ENCODE results near the gene RNF130. TPM values are rescaled to one million over a fixed set of nuclear protein-coding genes. Genes with fewer than 3 reads are reported as not detected.

Gene RNF130
- total RNA-seq, 1 experiment from 2014 or later = 31.4 TPM

- ChIA-PET POLR2A (ENCODE audit: low non-redundant PET) (no interaction called here), CTCF (no interaction called here)
- BruUV-seq (replicated peaks) = no TSS peak
- TF ChIP-seq, protein P1, sequence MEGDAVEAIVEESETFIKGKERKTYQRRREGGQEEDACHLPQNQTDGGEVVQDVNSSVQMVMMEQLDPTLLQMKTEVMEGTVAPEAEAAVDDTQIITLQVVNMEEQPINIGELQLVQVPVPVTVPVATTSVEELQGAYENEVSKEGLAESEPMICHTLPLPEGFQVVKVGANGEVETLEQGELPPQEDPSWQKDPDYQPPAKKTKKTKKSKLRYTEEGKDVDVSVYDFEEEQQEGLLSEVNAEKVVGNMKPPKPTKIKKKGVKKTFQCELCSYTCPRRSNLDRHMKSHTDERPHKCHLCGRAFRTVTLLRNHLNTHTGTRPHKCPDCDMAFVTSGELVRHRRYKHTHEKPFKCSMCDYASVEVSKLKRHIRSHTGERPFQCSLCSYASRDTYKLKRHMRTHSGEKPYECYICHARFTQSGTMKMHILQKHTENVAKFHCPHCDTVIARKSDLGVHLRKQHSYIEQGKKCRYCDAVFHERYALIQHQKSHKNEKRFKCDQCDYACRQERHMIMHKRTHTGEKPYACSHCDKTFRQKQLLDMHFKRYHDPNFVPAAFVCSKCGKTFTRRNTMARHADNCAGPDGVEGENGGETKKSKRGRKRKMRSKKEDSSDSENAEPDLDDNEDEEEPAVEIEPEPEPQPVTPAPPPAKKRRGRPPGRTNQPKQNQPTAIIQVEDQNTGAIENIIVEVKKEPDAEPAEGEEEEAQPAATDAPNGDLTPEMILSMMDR (conservative IDR thresholded peaks at IDR 0.05; ENCODE audit: low read depth, low read length) = no peak
- no peak for TF ChIP-seq EZH2 (IDR thresholded peaks at IDR 0.05; ENCODE audit: borderline replicate concordance, low read depth, low read length, poor library complexity, severe bottlenecking)
- intact Hi-C loops (cut with micrococcal nuclease; ENCODE audit: unreplicated experiment) = no loop called here
- no peaks in the 10 kb centered on the region for H3K27me3 ChIP-seq (replicated peaks; ENCODE audit: insufficient read depth, low read depth, low read length, poor library complexity)
- no peaks in the 10 kb centered on the region for H3K36me3 ChIP-seq (ENCODE audit: insufficient read depth, low read length, poor library complexity, severe bottlenecking)
- DNase-seq (ENCODE audit: low spot score) = no peak
- no peak overlapping the region for H3K27ac ChIP-seq (ENCODE audit: low read depth, low read length, poor library complexity, severe bottlenecking)
- H3K4me3 ChIP-seq (ENCODE audit: low read depth, low read length, poor library complexity, severe bottlenecking) = no peak overlapping the region
- no peaks in the 10 kb centered on the region for H3K9me3 ChIP-seq (ENCODE audit: low read depth, low read length, poor library complexity, severe bottlenecking)
- no peaks in the 10 kb centered on the region for H3K4me1 ChIP-seq (ENCODE audit: insufficient read depth, low read length, poor library complexity, severe bottlenecking)
These were observed 158.6 kb downstream of the RNF130 start for GRCh38 chr5:179912951-179913350.

DNA sequence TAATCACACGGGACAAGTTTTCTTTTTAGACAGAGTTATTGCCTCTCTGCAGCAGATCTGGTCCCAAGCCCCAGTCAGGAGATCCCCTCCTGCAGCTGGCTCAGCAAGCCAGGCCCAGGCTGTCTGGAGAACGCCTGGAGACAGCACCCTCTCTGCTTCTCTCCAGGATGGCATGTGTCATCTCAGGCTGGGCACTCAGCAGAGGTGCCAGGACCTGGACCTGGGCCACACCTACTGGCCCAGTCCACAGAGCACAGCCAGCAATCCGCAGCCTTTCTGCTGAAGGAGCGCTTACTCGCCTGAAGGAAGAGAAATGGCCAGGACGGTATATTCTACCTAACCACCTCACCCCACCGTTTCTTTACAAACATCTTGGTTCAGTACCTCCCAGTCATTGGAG, 159.2 kb downstream of the RNF130 start:
- H3K9me3 ChIP-seq (ENCODE audit: low read depth, low read length, poor library complexity, severe bottlenecking) = no peaks in the 10 kb centered on the region
- no peaks in the 10 kb centered on the region for H3K4me1 ChIP-seq (ENCODE audit: insufficient read depth, low read length, poor library complexity, severe bottlenecking)
- ChIA-PET CTCF (no interaction called here), POLR2A (ENCODE audit: low non-redundant PET) (no interaction called here)
- no peaks in the 10 kb centered on the region for H3K27me3 ChIP-seq (replicated peaks; ENCODE audit: insufficient read depth, low read depth, low read length, poor library complexity)
- H3K4me3 ChIP-seq (ENCODE audit: low read depth, low read length, poor library complexity, severe bottlenecking) = no peak overlapping the region
- no peak for TF ChIP-seq EZH2 (IDR thresholded peaks at IDR 0.05; ENCODE audit: borderline replicate concordance, low read depth, low read length, poor library complexity, severe bottlenecking)
- TF ChIP-seq, protein P1 (conservative IDR thresholded peaks at IDR 0.05; ENCODE audit: low read depth, low read length) = no peak
- no peaks in the 10 kb centered on the region for H3K36me3 ChIP-seq (ENCODE audit: insufficient read depth, low read length, poor library complexity, severe bottlenecking)
- intact Hi-C loops (cut with micrococcal nuclease; ENCODE audit: unreplicated experiment) = no loop called here
- no peak for DNase-seq (ENCODE audit: low spot score)
- H3K27ac ChIP-seq (ENCODE audit: low read depth, low read length, poor library complexity, severe bottlenecking) = no peak overlapping the region
- no TSS peak for BruUV-seq (replicated peaks)

DNA sequence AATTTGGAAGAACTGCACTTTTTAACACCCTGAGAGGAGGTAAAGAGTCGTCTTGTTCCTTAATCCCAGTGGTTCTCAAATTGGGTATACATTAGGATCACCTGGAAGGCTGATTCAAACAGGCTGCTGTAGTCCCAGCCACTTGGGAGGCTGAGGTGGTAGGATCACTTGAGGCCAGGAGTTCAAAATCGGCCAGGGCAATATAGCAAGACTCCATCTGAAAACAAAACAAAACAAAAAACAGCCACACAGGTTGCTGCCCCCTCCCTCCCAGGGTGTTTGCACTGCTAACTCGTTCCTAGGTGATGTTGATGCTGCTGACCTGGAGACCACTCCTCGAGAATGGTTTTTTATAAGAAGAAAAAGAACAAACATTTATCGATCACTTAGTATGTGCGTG, 162.3 kb downstream of the RNF130 start:
- Histone ChIP-seq H3K36me3 (ENCODE audit: insufficient read depth, low read length, poor library complexity, severe bottlenecking) (peaks cover 8% of the 10 kb centered on the region), H3K27me3 (replicated peaks; ENCODE audit: insufficient read depth, low read depth, low read length, poor library complexity) (no peaks in the 10 kb centered on the region), H3K27ac (ENCODE audit: low read depth, low read length, poor library complexity, severe bottlenecking) (no peak overlapping the region), H3K4me1 (ENCODE audit: insufficient read depth, low read length, poor library complexity, severe bottlenecking) (peaks cover 7% of the 10 kb centered on the region), H3K9me3 (ENCODE audit: low read depth, low read length, poor library complexity, severe bottlenecking) (no peaks in the 10 kb centered on the region), H3K4me3 (ENCODE audit: low read depth, low read length, poor library complexity, severe bottlenecking) (no peak overlapping the region)
- DNase-seq (ENCODE audit: low spot score) = no peak
- TF ChIP-seq, protein P1 (conservative IDR thresholded peaks at IDR 0.05; ENCODE audit: low read depth, low read length) = no peak
- TF ChIP-seq EZH2 (IDR thresholded peaks at IDR 0.05; ENCODE audit: borderline replicate concordance, low read depth, low read length, poor library complexity, severe bottlenecking) = no peak
- intact Hi-C loops (cut with micrococcal nuclease; ENCODE audit: unreplicated experiment) = loop anchor here (5.0 kb wide), 2 partner anchors 87 to 107 kb away; partner anchors contain the start of gene SQSTM1
- ChIA-PET POLR2A (ENCODE audit: low non-redundant PET) (no interaction called here), CTCF (no interaction called here)
- no TSS peak for BruUV-seq (replicated peaks)

Data from A673 (cell line).